GM13976 (cell line): ENCODE measurements around the gene OAS3.

ENCODE experiments used
- DNase-seq: peaks from one replicate; pipeline ENCODE4 v3.0.0; 2012; ENCODE audit warnings: low spot score
- CTCF ChIP-seq: IDR thresholded peaks from 2 replicates; pipeline ENCODE4 v1.5.1; 2012; ENCODE audit warnings: borderline replicate concordance, mild to moderate bottlenecking; ENCODE audit not compliant: insufficient read depth; ENCODE audit errors: extremely low read depth, missing control alignments, control extremely low read depth
- in situ Hi-C: fragments of 300-500 bp; cut with MboI; formaldehyde crosslinking; loops from one replicate; pipeline ENCODE4 v1.12.0; 2022; ENCODE audit warnings: low sequenced_read_pairs, mixed read lengths, inconsistent platforms; ENCODE audit not compliant: unreplicated experiment

Gene OAS3

GRCh38 chr12:112963227-112963861, 25.1 kb downstream of the OAS3 start:
- TF ChIP-seq CTCF = no peak
- in situ Hi-C loops = no loop called here
- no peak for DNase-seq

DNA sequence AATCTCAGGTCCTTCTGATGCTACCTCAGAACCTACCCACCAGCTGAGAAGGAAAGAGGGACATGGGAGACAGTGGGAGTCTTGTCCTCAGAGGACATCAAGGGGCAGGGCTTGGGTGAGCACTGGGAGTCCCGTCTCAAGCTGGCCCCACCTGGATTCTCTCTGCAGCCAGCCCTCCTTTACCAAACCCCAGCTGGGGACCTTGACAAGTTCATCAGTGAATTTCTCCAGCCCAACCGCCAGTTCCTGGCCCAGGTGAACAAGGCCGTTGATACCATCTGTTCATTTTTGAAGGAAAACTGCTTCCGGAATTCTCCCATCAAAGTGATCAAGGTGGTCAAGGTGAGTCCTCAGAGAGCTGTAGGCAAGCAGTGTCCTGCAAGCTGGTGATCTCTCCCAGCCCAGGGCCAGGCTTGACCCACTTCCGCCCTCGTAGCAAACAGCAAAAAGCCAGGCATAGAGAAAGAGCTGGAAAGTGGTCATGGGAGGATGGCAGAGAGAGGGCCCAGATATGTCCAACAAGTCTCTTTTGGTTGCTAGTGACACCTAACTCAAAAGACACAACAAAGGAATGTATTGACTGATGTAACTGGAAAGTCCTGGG, 25.9 kb downstream of the OAS3 start:
- TF ChIP-seq CTCF = no peak
- in situ Hi-C loops = no loop called here
- DNase-seq = no peak

- no peak for DNase-seq
- in situ Hi-C loops = no loop called here
- no peak for TF ChIP-seq CTCF
These were observed 26.6 kb downstream of the OAS3 start for GRCh38 chr12:112964915-112965314.

GRCh38 chr12:112965643-112966042, 27.4 kb downstream of the OAS3 start:
- in situ Hi-C loops = no loop called here
- DNase-seq = no peak
- no peak for TF ChIP-seq CTCF

- peak; percentile 4 for DNase-seq
- in situ Hi-C loops = no loop called here
- no peak for TF ChIP-seq CTCF
These were observed 29.0 kb downstream of the OAS3 start for GRCh38 chr12:112967306-112967705.

GRCh38 chr12:112967858-112968257, 29.6 kb downstream of the OAS3 start:
- in situ Hi-C loops = no loop called here
- peak; percentile 5 for DNase-seq
- no peak for TF ChIP-seq CTCF
